HEK293 (cell line): ENCODE data around the gene ARMC2.
A peak's percentile ranks its signal among the peaks of the same experiment; 100 is the strongest.

Experiments
- CTCF ChIA-PET: fragments of 350-600 bp; formaldehyde crosslinking; extraction: SDS; loops from one replicate; lab custom pipeline; 2021; ENCODE audit warnings: antibody characterized with exemption; lab: Yijun Ruan, JAX
- POLR2A ChIA-PET: fragments of 300-600 bp; formaldehyde crosslinking; extraction: SDS; loops from one replicate; lab custom pipeline; 2020; ENCODE audit warnings: antibody characterized with exemption, inconsistent platforms; lab: Yijun Ruan, JAX
- H3K27ac ChIP-seq: fragments of 200-500 bp; sonication (Bioruptor generic); 2 replicates; pipeline ENCODE4 v1.5.1; 2014; ENCODE audit warnings: low read depth, low read length, control low read depth, inconsistent platforms; ENCODE audit errors: extremely low read depth
- H3K36me3 ChIP-seq, 2 experiments: fragments of 200-500 bp in 1 of 2; sonication (Bioruptor generic) in 1 of 2; 1 replicate in 1 of 2; 2 replicates in 1 of 2; pipeline ENCODE4 v1.5.1; 2014 to 2017; ENCODE audit warnings: inconsistent platforms in 2 of 2, low read length in 2 of 2; ENCODE audit not compliant: control insufficient read depth in 2 of 2, insufficient read depth in 1 of 2
- H3K4me1 ChIP-seq: fragments of 200-500 bp; sonication (Bioruptor generic); 2 replicates; pipeline ENCODE4 v1.5.1; 2014; ENCODE audit warnings: mild to moderate bottlenecking, low read length, inconsistent platforms; ENCODE audit not compliant: control insufficient read depth, insufficient read depth
- H3K4me3 ChIP-seq: 2 replicates; pipeline ENCODE4 v1.5.1; 2011; ENCODE audit warnings: low read depth, mild to moderate bottlenecking, control low read depth, low read length, moderate library complexity
- H3K9me3 ChIP-seq: fragments of 200-500 bp; sonication (Bioruptor generic); 2 replicates; pipeline ENCODE4 v1.5.1; 2014; ENCODE audit warnings: low read depth, low read length, inconsistent platforms; ENCODE audit not compliant: control insufficient read depth, insufficient read depth
- HOXA7 ChIP-seq: sonication (generic); formaldehyde crosslinking; IDR thresholded peaks from 2 replicates; pipeline ENCODE4 v1.8.1; 2022; ENCODE audit warnings: missing genetic modification reagents, borderline replicate concordance
- KLF8 ChIP-seq: fragments of 450-650 bp; formaldehyde crosslinking; IDR thresholded peaks from 2 replicates; pipeline ENCODE4 v1.5.1; 2016; ENCODE audit warnings: missing biosample characterization, missing genetic modification characterization
- YY1 ChIP-seq: fragments of 450-650 bp; formaldehyde crosslinking; IDR thresholded peaks from 2 replicates; pipeline ENCODE4 v1.5.1; 2018; ENCODE audit warnings: missing biosample characterization, missing genetic modification characterization
- ZBTB7A ChIP-seq: fragments of 450-650 bp; formaldehyde crosslinking; IDR thresholded peaks from 2 replicates; pipeline ENCODE4 v1.5.1; 2016; ENCODE audit warnings: low read depth, missing biosample characterization, missing genetic modification characterization
- ZNF157 ChIP-seq: fragments of 450-650 bp; formaldehyde crosslinking; IDR thresholded peaks from 2 replicates; pipeline ENCODE4 v1.5.1; 2016; ENCODE audit warnings: missing biosample characterization, missing genetic modification characterization
- ZNF571 ChIP-seq: fragments of 450-650 bp; formaldehyde crosslinking; IDR thresholded peaks from 2 replicates; pipeline ENCODE4 v1.5.0; 2017; ENCODE audit warnings: missing biosample characterization, missing genetic modification characterization
- ZNF596 ChIP-seq: fragments of 450-650 bp; IDR thresholded peaks from 2 replicates; pipeline ENCODE4 v1.5.0; 2018; ENCODE audit warnings: missing biosample characterization, mild to moderate bottlenecking, missing genetic modification characterization, moderate library complexity
- ZNF610 ChIP-seq: fragments of 450-650 bp; formaldehyde crosslinking; IDR thresholded peaks from 2 replicates; pipeline ENCODE4 v1.5.1; 2016; ENCODE audit warnings: missing biosample characterization, missing genetic modification characterization, borderline replicate concordance
- ZNF629 ChIP-seq: fragments of 450-650 bp; formaldehyde crosslinking; IDR thresholded peaks from 2 replicates; pipeline ENCODE4 v1.5.1; 2017; ENCODE audit warnings: missing biosample characterization, missing genetic modification characterization
- ZNF791 ChIP-seq: fragments of 450-650 bp; formaldehyde crosslinking; IDR thresholded peaks from 2 replicates; pipeline ENCODE4 v1.5.1; 2016; ENCODE audit warnings: missing biosample characterization, missing genetic modification characterization
- ZSCAN30 ChIP-seq: fragments of 450-650 bp; IDR thresholded peaks from 2 replicates; pipeline ENCODE4 v1.5.1; 2018; ENCODE audit warnings: missing biosample characterization, mild to moderate bottlenecking, missing genetic modification characterization, moderate library complexity
- TF ChIP-seq, protein P1 (sequence below): fragments of 450-650 bp; formaldehyde crosslinking; IDR thresholded peaks from 2 replicates; pipeline ENCODE4 v1.5.1; 2016; ENCODE audit warnings: missing biosample characterization, missing genetic modification characterization
- TF ChIP-seq, protein P2 (sequence below): fragments of 450-650 bp; formaldehyde crosslinking; IDR thresholded peaks from 2 replicates; pipeline ENCODE4 v1.5.1; 2016; ENCODE audit warnings: missing biosample characterization, missing genetic modification characterization, low read depth
- TF ChIP-seq, protein P3 (sequence below): fragments of 450-650 bp; formaldehyde crosslinking; IDR thresholded peaks from 2 replicates; pipeline ENCODE4 v1.5.1; 2016; ENCODE audit warnings: missing biosample characterization, missing genetic modification characterization

Gene ARMC2

DNA sequence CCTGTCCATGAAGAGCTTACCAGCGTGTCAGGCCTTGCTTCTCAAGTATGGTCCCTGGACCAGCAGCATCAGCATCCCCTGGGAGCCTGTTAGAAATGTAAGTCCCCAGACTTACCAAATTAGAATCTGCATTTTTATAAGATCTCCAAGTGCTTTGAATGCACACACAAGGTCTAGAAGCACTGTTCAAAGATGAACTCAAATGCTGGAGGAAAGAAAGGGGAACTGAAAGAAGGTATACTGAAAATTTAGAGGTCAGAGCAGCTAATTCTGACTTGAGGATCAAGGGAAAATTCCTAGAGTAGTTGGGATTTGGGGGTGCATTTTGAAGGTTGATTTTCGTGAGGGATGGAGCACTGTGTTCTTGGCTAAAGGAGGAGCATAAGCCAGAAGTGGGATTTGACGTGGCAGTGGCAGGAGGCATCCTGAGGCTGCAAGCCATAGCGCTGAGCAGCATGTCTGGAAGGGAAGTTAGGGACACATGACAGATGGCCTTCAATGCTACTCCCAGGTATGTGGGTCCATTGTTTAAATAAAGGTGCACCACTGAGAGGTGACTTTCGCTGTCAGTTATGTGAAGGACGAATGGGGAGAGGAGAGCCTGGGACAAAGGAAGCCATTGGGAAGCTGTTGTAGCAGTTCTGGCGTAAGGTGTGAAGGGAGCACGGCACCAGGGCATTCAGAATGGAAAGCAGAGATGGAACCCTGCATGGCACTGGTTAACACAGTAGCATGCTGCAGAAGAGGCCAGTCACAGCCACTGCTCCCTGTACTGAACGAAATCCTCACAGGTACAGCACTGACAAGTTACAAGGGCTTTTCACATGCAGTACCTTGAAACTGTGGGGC, 36.2 kb downstream of the ARMC2 start (continued):
- TF ChIP-seq, protein P1, sequence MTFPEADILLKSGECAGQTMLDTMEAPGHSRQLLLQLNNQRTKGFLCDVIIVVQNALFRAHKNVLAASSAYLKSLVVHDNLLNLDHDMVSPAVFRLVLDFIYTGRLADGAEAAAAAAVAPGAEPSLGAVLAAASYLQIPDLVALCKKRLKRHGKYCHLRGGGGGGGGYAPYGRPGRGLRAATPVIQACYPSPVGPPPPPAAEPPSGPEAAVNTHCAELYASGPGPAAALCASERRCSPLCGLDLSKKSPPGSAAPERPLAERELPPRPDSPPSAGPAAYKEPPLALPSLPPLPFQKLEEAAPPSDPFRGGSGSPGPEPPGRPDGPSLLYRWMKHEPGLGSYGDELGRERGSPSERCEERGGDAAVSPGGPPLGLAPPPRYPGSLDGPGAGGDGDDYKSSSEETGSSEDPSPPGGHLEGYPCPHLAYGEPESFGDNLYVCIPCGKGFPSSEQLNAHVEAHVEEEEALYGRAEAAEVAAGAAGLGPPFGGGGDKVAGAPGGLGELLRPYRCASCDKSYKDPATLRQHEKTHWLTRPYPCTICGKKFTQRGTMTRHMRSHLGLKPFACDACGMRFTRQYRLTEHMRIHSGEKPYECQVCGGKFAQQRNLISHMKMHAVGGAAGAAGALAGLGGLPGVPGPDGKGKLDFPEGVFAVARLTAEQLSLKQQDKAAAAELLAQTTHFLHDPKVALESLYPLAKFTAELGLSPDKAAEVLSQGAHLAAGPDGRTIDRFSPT (tag by site-specific recombination), result no peak

DNA sequence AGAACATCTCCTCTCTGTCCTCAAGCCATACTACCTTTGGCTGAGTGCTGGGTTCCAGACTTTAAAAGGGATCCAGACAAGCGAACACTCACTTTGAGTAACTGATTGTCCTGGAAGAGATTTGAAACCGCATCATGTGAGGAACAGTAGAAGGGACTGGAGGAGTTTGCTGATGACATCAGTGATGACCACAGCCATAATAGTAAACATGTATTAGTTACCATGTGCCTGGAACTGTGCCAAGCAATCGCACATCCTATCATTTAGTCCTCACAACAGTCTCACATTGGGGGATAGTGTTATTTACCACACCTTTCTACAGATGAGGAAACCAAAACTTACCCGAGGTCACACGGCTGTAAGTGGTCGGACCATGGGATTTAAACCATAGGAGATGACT, 39.8 kb downstream of the ARMC2 start:
- no peak overlapping the region for H3K27ac ChIP-seq
- no peak for TF ChIP-seq ZNF157 (tag by site-specific recombination)
- TF ChIP-seq, protein P2, sequence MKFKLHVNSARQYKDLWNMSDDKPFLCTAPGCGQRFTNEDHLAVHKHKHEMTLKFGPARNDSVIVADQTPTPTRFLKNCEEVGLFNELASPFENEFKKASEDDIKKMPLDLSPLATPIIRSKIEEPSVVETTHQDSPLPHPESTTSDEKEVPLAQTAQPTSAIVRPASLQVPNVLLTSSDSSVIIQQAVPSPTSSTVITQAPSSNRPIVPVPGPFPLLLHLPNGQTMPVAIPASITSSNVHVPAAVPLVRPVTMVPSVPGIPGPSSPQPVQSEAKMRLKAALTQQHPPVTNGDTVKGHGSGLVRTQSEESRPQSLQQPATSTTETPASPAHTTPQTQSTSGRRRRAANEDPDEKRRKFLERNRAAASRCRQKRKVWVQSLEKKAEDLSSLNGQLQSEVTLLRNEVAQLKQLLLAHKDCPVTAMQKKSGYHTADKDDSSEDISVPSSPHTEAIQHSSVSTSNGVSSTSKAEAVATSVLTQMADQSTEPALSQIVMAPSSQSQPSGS, result 0 out of 2 replicates have a peak, but pooled peaks have one; percentile 34
- peak; percentile 60 for TF ChIP-seq ZNF629
- TF ChIP-seq, all 188 proteins: peak for 2
- CTCF ChIA-PET, result no interaction called here
- POLR2A ChIA-PET, result no interaction called here
- no peak overlapping the region for H3K4me3 ChIP-seq
- H3K4me1 ChIP-seq, result no peaks in the 10 kb centered on the region
- no peaks in the 10 kb centered on the region for H3K36me3 ChIP-seq
- no peaks in the 10 kb centered on the region for H3K9me3 ChIP-seq

DNA sequence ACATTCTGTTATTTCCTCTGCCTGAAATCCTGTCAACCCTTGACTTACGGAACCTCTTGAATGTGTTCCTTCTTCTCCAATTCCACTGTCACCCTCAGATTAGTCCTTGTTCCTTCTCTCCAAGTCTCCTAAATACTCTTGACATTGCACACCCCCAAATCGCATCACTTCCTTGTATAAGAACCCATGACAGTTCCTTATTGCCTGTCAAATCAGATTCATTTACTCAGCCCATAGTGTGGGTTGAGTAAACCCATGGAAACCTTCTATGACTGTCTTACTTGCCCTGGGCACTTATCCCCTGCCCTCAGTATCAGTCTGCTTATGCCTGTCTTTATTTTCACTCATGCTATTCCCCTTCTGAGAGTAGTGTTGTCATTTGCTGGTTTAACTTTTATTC, 40.5 kb downstream of the ARMC2 start:
- CTCF ChIA-PET, result no interaction called here
- POLR2A ChIA-PET, result no interaction called here
- Histone ChIP-seq H3K4me3 (no peak overlapping the region), H3K4me1 (no peaks in the 10 kb centered on the region), H3K27ac (no peak overlapping the region), H3K36me3 (no peaks in the 10 kb centered on the region)
- TF ChIP-seq HOXA7 (CRISPR knock-in tag) (no peak), YY1 (no peak), ZNF596 (tag by site-specific recombination) (no peak), KLF8 (tag by site-specific recombination) (no peak), ZNF791 (tag by site-specific recombination) (no peak), ZBTB7A (tag by site-specific recombination) (no peak), ZNF571 (no peak), ZSCAN30 (tag by site-specific recombination) (no peak), ZNF610 (tag by site-specific recombination) (no peak)
- TF ChIP-seq, protein P3, sequence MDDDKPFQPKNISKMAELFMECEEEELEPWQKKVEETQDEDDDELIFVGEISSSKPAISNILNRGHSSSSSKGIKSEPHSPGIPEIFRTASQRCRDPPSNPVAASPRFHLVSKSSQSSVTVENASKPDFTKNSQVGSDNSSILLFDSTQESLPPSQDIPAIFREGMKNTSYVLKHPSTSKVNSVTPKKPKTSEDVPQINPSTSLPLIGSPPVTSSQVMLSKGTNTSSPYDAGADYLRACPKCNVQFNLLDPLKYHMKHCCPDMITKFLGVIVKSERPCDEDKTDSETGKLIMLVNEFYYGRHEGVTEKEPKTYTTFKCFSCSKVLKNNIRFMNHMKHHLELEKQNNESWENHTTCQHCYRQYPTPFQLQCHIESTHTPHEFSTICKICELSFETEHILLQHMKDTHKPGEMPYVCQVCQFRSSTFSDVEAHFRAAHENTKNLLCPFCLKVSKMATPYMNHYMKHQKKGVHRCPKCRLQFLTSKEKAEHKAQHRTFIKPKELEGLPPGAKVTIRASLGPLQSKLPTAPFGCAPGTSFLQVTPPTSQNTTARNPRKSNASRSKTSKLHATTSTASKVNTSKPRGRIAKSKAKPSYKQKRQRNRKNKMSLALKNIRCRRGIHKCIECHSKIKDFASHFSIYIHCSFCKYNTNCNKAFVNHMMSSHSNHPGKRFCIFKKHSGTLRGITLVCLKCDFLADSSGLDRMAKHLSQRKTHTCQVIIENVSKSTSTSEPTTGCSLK (tag by site-specific recombination), result no peak
- TF ChIP-seq, all 188 proteins: peak for 0
- H3K9me3 ChIP-seq, result no peaks in the 10 kb centered on the region
